HL-60 (cell line): ENCODE data around the gene ACYP2.

Source experiments
- DNase-seq, 2 experiments: peaks; one replicate each; pipeline ENCODE4 v3.0.0-alpha.2; 2010 to 2020; ENCODE audit warnings: low read depth in 1 of 2, low spot score in 1 of 2
- H3K27ac ChIP-seq: fragments of 250-450 bp; sonication (Bioruptor Pico); replicated peaks from 2 replicates; pipeline ENCODE4 v1.5.1; 2020; ENCODE audit warnings: mild to moderate bottlenecking, moderate library complexity
- H3K27me3 ChIP-seq: fragments of 250-450 bp; sonication (Bioruptor Pico); 2 replicates; pipeline ENCODE4 v1.5.1; 2021; ENCODE audit warnings: mild to moderate bottlenecking, moderate library complexity; ENCODE audit not compliant: insufficient read depth, poor library complexity, severe bottlenecking
- H3K4me3 ChIP-seq: replicated peaks from 2 replicates; pipeline ENCODE4 v1.5.1; 2011; ENCODE audit warnings: mild to moderate bottlenecking, control low read depth, low read length; ENCODE audit not compliant: insufficient read depth
- GABPA ChIP-seq: IDR thresholded peaks from 2 replicates; pipeline ENCODE4 v1.6.1; 2012; ENCODE audit warnings: low read depth
- POLR2AphosphoS5 ChIP-seq: IDR thresholded peaks from 2 replicates; pipeline ENCODE4 v1.6.1; 2012; ENCODE audit warnings: low read depth
- SPI1 ChIP-seq: IDR thresholded peaks from 2 replicates; pipeline ENCODE4 v1.6.1; 2012; ENCODE audit warnings: low read depth, mild to moderate bottlenecking, borderline replicate concordance
- TF ChIP-seq, protein P1 (sequence below): IDR thresholded peaks from one replicate; pipeline ENCODE4 v1.5.1; 2011; ENCODE audit warnings: low read length, control low read depth, inconsistent platforms; ENCODE audit not compliant: insufficient read depth
- TF ChIP-seq, protein P2 (sequence below): IDR thresholded peaks from 2 replicates; pipeline ENCODE4 v1.6.1; 2012; ENCODE audit warnings: low read depth; ENCODE audit not compliant: insufficient replicate concordance

ACYP2 gene

DNA sequence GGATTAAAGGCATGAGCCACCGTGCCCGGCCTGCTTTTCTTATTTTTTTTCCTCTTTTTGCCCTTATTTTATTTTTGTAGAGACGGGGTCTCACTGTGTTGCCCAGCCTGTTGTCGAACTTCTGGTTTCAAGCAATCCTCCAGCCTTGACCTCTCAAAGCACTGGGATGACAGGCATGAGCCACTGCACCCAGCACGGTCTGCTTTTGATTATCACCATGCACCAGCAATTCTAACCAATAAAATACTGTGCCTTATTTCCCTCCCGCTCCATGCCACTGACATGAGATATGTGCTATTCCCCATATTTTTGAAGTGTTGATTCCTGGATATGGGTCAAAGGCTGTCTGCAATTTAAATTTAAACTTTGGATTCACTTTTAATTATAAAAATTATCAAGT is 42.9 kb downstream of the ACYP2 start:
- H3K27me3 ChIP-seq: no peaks in the 10 kb centered on the region
- no peak overlapping the region for H3K4me3 ChIP-seq
- H3K27ac ChIP-seq: no peak overlapping the region
- TF ChIP-seq POLR2AphosphoS5 (no peak), SPI1 (no peak), GABPA (no peak)
- TF ChIP-seq, protein P1, sequence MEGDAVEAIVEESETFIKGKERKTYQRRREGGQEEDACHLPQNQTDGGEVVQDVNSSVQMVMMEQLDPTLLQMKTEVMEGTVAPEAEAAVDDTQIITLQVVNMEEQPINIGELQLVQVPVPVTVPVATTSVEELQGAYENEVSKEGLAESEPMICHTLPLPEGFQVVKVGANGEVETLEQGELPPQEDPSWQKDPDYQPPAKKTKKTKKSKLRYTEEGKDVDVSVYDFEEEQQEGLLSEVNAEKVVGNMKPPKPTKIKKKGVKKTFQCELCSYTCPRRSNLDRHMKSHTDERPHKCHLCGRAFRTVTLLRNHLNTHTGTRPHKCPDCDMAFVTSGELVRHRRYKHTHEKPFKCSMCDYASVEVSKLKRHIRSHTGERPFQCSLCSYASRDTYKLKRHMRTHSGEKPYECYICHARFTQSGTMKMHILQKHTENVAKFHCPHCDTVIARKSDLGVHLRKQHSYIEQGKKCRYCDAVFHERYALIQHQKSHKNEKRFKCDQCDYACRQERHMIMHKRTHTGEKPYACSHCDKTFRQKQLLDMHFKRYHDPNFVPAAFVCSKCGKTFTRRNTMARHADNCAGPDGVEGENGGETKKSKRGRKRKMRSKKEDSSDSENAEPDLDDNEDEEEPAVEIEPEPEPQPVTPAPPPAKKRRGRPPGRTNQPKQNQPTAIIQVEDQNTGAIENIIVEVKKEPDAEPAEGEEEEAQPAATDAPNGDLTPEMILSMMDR: no peak
- TF ChIP-seq, protein P2, sequence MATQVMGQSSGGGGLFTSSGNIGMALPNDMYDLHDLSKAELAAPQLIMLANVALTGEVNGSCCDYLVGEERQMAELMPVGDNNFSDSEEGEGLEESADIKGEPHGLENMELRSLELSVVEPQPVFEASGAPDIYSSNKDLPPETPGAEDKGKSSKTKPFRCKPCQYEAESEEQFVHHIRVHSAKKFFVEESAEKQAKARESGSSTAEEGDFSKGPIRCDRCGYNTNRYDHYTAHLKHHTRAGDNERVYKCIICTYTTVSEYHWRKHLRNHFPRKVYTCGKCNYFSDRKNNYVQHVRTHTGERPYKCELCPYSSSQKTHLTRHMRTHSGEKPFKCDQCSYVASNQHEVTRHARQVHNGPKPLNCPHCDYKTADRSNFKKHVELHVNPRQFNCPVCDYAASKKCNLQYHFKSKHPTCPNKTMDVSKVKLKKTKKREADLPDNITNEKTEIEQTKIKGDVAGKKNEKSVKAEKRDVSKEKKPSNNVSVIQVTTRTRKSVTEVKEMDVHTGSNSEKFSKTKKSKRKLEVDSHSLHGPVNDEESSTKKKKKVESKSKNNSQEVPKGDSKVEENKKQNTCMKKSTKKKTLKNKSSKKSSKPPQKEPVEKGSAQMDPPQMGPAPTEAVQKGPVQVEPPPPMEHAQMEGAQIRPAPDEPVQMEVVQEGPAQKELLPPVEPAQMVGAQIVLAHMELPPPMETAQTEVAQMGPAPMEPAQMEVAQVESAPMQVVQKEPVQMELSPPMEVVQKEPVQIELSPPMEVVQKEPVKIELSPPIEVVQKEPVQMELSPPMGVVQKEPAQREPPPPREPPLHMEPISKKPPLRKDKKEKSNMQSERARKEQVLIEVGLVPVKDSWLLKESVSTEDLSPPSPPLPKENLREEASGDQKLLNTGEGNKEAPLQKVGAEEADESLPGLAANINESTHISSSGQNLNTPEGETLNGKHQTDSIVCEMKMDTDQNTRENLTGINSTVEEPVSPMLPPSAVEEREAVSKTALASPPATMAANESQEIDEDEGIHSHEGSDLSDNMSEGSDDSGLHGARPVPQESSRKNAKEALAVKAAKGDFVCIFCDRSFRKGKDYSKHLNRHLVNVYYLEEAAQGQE: no peak
- DNase-seq: no peak

DNA sequence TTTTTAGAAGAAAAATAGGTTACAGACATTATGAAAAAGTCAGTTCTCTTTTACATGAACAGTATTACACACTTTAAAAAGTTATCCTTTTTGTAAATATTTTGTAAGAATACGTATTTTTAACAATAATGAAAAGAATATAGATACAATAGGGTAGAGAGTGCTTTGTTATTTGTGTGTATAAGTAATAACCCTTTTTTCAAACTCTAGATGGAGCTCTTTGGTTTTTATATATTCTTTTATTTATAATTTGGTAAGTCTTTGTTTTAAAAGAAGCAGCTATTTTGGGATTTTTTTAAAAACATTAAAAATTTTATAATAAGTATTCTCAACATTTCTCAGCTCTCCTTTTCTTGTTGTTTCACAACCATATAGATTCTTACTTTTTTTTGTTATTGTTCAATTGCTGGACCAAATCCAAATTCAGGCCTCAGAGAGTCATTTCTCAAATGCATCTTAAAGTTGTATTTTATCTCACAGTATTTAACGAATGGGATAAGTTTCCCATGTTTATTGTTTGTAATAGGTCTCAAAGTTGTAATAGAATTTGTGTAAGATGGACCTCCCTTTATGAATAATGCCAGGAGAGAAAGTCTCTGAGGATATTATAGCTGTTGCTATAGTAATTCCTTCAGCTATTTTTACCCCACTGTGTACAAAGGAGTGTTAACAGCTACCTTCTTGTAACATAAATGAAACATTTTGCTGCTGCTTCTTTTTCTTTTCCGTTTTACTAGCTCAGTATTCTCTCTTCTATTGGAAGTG is 46.4 kb downstream of the ACYP2 start:
- TF ChIP-seq SPI1: no peak
- TF ChIP-seq, protein P1: no peak
- TF ChIP-seq, protein P2: no peak
- TF ChIP-seq GABPA: no peak
- no peak for TF ChIP-seq POLR2AphosphoS5
- no peak for DNase-seq
- no peak overlapping the region for H3K4me3 ChIP-seq
- no peak overlapping the region for H3K27ac ChIP-seq
- no peaks in the 10 kb centered on the region for H3K27me3 ChIP-seq

DNA sequence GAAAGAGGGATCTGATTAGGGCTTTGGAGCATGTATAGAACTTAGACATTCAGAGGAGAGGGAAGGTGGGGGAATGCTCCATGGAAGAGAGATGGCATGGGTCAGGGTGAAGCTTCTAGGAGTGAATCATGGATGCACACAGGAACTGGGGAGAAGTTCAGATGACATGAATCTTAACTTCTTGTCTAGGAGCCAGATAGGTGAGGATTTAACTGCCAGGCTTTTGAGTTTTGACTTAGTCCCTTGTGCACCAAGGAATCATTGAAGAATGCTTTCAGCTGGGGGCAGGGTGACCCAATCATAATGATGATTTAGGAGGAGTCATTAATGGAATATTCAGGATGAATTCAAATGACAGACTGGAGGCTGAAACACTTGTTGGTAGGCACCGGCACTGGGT is 48.7 kb downstream of the ACYP2 start:
- TF ChIP-seq, protein P1: no peak
- TF ChIP-seq, protein P2: no peak
- no peak for TF ChIP-seq SPI1
- no peak for DNase-seq

More for the DNA sequence above, 48.7 kb downstream of the ACYP2 start:
- no peaks in the 10 kb centered on the region for H3K27me3 ChIP-seq
- H3K27ac ChIP-seq: no peak overlapping the region
- H3K4me3 ChIP-seq: no peak overlapping the region
